Progenitor cell of endocrine pancreas (in vitro differentiated cells): ENCODE measurements around the gene SPON1. TPM values are rescaled to one million over a fixed set of nuclear protein-coding genes. Genes with fewer than 3 reads are reported as not detected.

Source experiments
- DNase-seq: peaks from one replicate; pipeline ENCODE4 v3.0.0; 2021; ENCODE audit warnings: low spot score; ENCODE audit not compliant: unreplicated experiment
- H3K27ac Mint-ChIP-seq: 2 replicates; pipeline ENCODE4 v1.8.0; 2021; ENCODE audit warnings: mild to moderate bottlenecking, moderate library complexity, mixed read lengths
- H3K27me3 Mint-ChIP-seq: 2 replicates; pipeline ENCODE4 v1.8.0; 2021; ENCODE audit warnings: mixed read lengths
- H3K36me3 Mint-ChIP-seq: 2 replicates; pipeline ENCODE4 v1.8.0; 2022; ENCODE audit warnings: mixed read lengths; ENCODE audit not compliant: insufficient read depth
- H3K4me1 Mint-ChIP-seq: 2 replicates; pipeline ENCODE4 v1.8.0; 2021; ENCODE audit warnings: low read depth, mixed read lengths
- H3K4me3 Mint-ChIP-seq: 2 replicates; pipeline ENCODE4 v1.8.0; 2021; ENCODE audit warnings: low read depth, mild to moderate bottlenecking, moderate library complexity, mixed read lengths
- H3K9me3 Mint-ChIP-seq: 2 replicates; pipeline ENCODE4 v1.8.0; 2021; ENCODE audit warnings: low read depth, mixed read lengths
- total RNA-seq: library from RNA; stranded (reverse); gene quantifications from 2 replicates; pipeline ENCODE4 v1.2.1, GENCODE V29; 2021
- TF ChIP-seq, protein P1 (sequence below): fragments of 200-600 bp; sonication (generic); IDR thresholded peaks from one replicate; pipeline ENCODE4 v1.5.0; 2021; ENCODE audit warnings: antibody characterized with exemption, mild to moderate bottlenecking; ENCODE audit not compliant: unreplicated experiment

SPON1 gene
- total RNA-seq, 1 donor from 2014 or later, result 13.7 TPM

DNA sequence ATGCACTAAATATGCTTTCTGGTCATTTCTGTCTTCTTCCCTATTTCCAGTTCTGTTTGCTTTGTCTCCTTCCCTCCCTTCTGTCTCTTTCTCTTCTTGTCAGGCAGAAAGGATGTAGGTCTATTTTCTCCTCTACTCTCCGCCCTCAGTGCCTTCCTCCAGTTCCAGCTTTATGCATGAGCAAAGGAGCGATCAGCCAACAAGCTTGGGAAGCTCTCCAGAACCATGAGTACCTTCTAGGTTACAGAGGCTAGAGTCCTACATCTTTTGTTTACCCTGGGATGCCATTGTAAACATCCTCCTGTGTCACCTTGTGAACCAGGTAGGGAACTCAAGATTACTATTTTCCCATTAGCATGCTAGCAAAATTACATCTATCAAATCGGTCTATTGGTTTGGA is 7.9 kb upstream of the SPON1 start:
- H3K36me3 Mint-ChIP-seq, result no peaks in the 10 kb centered on the region
- peaks cover 16% of the 10 kb centered on the region for H3K27me3 Mint-ChIP-seq

GRCh38 chr11:13955971-13956421 is 6.5 kb upstream of the SPON1 start:
- H3K4me1 Mint-ChIP-seq, result peaks cover 8% of the 10 kb centered on the region
- peak; percentile 24 for DNase-seq
- no peaks in the 10 kb centered on the region for H3K36me3 Mint-ChIP-seq
- no peaks in the 10 kb centered on the region for H3K9me3 Mint-ChIP-seq
- no peak overlapping the region for H3K27ac Mint-ChIP-seq
- TF ChIP-seq, protein P1, sequence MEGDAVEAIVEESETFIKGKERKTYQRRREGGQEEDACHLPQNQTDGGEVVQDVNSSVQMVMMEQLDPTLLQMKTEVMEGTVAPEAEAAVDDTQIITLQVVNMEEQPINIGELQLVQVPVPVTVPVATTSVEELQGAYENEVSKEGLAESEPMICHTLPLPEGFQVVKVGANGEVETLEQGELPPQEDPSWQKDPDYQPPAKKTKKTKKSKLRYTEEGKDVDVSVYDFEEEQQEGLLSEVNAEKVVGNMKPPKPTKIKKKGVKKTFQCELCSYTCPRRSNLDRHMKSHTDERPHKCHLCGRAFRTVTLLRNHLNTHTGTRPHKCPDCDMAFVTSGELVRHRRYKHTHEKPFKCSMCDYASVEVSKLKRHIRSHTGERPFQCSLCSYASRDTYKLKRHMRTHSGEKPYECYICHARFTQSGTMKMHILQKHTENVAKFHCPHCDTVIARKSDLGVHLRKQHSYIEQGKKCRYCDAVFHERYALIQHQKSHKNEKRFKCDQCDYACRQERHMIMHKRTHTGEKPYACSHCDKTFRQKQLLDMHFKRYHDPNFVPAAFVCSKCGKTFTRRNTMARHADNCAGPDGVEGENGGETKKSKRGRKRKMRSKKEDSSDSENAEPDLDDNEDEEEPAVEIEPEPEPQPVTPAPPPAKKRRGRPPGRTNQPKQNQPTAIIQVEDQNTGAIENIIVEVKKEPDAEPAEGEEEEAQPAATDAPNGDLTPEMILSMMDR, result peak; percentile 90
- no peak overlapping the region for H3K4me3 Mint-ChIP-seq
- H3K27me3 Mint-ChIP-seq, result peaks cover 30% of the 10 kb centered on the region

More for the DNA sequence above, 7.9 kb upstream of the SPON1 start:
- Mint-ChIP-seq H3K9me3 (no peaks in the 10 kb centered on the region), H3K4me1 (peaks cover 8% of the 10 kb centered on the region), H3K27ac (no peak overlapping the region), H3K4me3 (no peak overlapping the region)
- DNase-seq, result no peak
- TF ChIP-seq, protein P1, result no peak

DNA sequence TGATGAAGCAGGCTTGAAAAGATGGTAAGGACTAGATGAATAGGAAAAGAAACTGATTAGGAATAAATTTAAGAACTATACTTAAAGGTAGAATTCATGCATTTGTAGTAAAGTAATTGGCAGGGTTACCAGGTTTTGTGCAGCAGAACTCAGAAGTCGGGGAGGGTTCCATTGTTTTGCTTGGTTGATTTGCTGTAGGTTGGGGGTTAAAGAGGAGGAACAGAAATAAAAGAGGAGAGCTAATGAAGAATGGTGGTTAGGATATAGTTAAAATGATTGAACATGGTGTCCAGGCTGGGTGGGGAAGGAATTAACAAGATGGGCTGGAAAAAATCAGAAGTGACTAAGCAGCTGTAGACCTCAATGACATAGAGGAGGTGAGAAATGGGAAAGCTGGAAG is 5.5 kb upstream of the SPON1 start:
- H3K27ac Mint-ChIP-seq, result no peak overlapping the region
- DNase-seq, result no peak
- TF ChIP-seq, protein P1, result no peak
- H3K27me3 Mint-ChIP-seq, result peaks cover 34% of the 10 kb centered on the region
- H3K9me3 Mint-ChIP-seq, result no peaks in the 10 kb centered on the region
- peaks cover 8% of the 10 kb centered on the region for H3K4me1 Mint-ChIP-seq
- no peak overlapping the region for H3K4me3 Mint-ChIP-seq
- no peaks in the 10 kb centered on the region for H3K36me3 Mint-ChIP-seq

DNA sequence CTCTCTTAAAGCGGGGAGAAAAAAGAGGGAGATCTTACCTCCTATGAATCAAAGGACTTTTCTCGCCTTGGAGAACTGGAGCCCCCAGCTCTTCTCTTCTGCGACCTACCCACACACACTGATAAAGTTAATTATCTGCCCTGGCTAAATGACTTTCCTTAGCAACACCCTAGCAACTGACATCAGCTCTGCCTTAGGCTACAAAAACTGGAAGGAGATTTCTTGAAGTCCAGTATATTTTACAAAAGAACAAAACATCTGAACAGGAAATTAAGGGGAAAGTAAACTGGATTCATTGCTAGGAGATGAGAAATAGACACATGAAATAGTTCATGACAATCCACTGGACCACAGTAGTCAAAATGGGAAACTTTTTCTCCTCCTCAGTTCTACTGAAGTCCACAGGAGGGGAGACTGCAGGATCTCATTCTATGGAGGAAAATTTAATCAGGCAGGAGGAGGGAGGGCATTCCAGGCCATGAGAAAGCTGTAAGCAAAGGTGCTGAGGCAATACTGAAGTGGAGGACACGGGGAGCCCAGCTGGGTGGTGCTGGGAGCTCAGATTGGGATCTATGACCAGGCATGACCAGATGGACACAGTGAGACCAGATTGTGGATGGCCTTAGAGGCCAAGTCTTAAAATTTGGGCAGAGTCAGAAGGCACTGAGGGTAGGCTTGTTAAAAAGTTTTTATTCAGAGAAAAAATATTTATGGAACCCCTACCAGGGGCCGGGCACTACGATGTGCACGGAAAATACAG is 3.7 kb upstream of the SPON1 start:
- Mint-ChIP-seq H3K27me3 (peaks cover 36% of the 10 kb centered on the region), H3K4me3 (no peak overlapping the region), H3K4me1 (peaks cover 13% of the 10 kb centered on the region), H3K9me3 (no peaks in the 10 kb centered on the region), H3K27ac (no peak overlapping the region), H3K36me3 (no peaks in the 10 kb centered on the region)
- TF ChIP-seq, protein P1, result no peak
- DNase-seq, result no peak

- H3K4me1 Mint-ChIP-seq, result peaks cover 35% of the 10 kb centered on the region
- no peaks in the 10 kb centered on the region for H3K36me3 Mint-ChIP-seq
- no peak for DNase-seq
- H3K9me3 Mint-ChIP-seq, result no peaks in the 10 kb centered on the region
- H3K27ac Mint-ChIP-seq, result no peak overlapping the region
- TF ChIP-seq, protein P1, result no peak
- H3K27me3 Mint-ChIP-seq, result peaks cover 57% of the 10 kb centered on the region
- H3K4me3 Mint-ChIP-seq, result peak overlapping the region; percentile 43
Measured at GRCh38 chr11:13962198-13962561, 343 bp upstream of the SPON1 start.
